GM18907 (cell line): Measurements from ENCODE around the gene TMEM72.
"Not testable (repeated sequence)": the region's sequence is repeated elsewhere in the genome, so short reads cannot be mapped to it uniquely, and the experiment has no call there.

Experiments used
- ATAC-seq: cut with Tn5 transposase; IDR thresholded peaks from one replicate; pipeline ENCODE4 v1.9.1; 2021; ENCODE audit warnings: mild to moderate bottlenecking, moderate library complexity; ENCODE audit not compliant: unreplicated experiment

Gene TMEM72

DNA sequence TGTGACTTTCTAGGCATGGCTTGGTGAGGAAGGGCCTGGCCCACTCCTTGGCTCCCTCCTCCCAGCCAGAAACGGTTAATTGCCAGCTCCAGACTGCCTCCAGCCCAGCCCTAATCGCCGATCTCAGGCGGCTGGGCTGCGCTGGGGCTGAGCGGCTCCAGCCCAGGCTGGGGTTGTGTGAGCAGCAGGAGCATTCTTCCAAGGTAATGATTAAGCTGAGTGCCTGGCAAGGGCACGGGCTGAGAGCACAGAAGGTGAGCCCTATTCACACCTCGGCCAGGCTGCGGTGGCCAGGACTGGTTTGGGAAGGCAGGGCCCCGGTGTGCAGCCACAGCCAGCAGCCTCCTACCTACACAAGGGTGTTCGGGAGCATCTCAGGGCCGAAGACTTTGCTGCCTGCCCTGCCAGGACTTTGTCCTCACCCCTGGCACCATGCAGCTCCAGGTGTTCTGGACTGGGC, at the start of gene TMEM72:
TMEM72 (plus strand) TSS at position 257 of the 460 bp plus-strand sequence; CDS start at position 433, 176 bp downstream.
- ATAC-seq: no peak

DNA sequence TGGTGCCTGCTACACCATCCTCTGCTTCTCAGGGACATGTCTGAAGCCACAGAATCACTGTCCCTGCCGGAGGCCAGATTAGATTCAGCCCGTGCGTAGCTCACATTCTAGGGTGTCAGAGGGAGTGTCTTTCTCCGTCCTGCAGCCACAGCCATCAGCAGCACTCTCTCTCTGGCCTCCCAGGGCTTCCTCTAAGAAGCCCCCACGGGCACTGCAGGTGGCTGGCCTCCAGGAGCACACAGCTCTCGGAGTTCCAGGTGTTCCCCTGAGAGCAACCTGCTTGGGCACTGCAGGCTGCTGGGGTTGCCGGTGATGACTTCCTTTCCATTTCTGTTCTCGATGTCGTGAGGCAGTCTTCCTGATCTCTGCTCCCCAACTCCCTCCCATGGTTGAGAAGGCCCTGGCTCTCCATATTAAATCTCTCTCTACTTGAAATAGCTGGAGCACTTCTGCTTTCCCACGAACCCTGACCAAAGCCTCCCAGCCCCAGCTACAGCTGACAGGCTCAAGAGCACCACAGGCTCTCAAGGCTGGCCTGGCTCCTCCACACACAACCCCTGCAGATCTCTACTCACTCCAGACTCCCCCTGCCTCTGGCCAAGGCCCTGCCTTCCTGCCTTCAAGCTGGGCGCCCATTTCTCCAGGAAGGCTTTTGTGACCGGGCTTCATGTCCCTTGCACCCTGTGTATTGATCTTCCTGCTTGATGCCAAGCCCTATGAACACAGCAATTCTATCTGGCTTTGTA, 49.0 kb upstream of the TMEM72 start:
- ATAC-seq: no peak

DNA sequence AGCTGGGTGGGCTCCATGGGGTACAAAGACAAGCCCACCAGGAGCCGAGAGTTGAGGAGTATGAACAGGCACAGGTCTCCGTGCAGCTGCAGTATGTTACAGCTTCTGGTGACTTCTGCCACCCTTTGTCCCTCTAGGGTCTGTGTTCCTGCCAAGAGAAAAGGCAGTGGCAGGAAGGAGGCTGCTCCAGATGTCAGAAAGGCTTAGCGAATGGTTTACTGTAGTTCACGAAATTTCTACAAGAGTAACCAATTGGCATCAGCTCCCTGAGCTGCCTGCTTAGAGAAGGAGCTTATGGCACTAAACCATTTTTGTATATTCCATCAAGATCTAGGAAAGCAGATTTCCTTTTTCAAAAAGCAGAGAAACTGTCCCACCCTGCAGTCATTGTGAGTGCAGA, 48.2 kb upstream of the TMEM72 start:
- ATAC-seq: no peak

DNA sequence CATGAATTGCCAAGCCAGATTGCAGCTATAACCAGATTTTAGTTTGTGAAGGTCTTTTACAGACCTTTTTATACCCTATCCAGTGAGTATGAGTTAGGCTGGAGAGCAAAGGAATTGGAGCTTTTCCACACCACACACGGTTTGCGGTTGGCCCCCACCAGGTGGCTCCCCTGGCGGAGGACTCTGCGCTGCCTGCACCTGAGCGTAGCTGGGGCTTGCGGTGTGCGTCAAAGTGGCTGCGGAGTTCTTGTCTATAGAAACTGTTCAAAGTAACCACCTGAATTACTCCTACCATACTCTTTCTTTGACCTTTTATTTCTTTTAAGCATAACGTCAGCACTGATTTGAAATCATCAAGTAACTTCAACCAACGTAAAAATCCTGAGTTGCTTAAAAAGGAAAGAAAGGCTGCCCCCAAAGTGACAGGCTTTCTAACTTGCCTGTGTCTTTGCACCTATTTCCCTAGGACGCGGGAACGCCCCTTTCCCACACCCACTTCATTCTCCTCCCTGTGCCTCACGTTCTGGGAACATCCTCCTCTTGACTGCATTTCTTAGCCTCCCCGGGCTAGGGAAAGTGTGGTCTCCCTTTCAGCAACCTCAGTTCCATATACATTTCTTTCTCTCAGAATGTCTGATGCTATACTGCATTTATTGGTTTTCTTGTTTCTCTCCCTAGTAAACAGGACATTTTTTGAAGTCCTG, 47.6 kb upstream of the TMEM72 start:
- ATAC-seq: no peak

DNA sequence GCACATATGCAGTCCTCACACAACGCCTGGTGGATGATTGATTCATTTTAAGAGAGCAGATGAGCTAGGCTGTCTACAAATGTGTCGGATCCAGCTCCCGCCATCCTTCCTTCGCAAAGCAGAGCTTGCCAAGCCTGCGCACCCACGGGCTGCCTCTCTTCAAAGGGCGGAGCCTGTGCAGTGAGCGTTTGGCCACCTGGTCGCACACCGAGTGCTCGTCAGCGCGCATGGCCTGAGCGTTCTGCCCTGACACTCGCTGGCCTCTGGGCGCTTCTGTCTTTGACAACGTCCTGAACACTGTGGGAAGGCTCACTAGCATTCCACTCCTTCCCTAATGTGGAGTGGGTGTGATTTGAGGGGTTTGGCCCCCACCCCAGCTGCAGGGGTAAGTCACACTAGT, 47.1 kb upstream of the TMEM72 start:
- no peak for ATAC-seq

DNA sequence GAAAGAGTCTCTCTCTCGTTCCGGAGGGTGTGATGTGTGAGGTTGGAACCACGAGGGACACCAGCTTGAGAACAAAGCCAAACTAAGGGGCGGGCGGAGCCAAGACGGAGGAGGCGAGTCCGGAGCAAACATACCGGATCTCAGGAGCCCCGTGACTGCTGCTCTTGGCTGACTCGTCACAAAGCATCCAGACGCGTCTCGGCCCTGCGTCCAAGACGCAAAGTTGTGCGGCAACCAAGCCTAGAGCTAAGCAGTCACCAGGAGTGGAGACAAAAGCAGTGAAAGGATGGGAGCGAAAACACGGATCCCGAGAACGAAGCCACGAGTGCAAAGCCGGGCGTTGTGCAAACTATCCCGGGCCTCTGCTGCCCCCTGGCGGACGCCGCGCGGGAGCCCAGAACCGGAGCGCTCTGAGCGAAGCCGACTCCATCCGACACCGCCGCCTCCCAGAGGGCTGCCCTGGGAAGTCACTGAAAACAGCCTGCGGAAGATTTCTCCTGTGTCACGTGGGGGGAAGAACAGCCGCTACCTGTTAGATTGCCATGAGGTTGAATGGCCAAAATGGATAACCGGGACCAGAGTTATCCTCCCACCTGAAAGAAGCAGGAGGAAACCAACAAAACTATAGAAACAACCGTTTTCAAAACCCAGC, 46.4 kb upstream of the TMEM72 start:
- ATAC-seq: peak; percentile 92

DNA sequence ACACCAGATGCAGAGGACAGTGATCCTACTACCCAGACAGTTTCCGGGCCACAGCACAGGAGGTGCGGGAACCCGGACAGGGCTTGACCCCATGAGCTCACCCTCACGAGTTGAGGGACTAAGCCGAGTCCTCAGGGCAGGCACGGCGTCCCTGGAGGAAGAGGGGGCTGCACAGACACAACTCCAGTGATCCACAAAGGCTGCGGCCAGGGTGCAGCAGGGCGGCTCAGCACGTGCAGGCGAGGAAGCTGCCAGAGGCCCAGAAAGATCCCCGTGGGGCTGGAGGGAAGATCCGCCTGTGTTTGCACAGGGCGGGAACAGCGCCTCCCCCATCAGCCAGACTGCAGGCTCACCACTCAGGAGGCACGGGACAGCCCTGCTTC, 45.9 kb upstream of the TMEM72 start:
- no peak for ATAC-seq

DNA sequence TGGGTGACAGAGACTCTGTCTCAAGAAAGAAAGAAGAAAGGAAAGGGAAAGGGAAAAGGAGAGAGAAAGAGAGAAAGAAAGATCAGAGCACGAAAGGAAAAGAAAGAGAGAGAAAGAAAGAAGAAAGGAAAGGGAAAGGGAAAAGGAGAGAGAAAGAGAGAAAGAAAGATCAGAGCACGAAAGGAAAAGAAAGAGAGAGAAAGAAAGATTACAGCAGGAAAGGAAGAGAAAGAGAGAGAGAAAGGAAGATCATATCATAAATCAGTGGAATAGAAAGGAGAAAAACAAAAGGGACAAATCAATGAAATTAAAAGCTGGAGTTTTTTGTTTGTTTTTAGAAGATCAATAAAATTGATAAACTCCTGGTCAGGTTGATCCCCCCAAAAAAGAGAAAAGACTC, 44.8 kb upstream of the TMEM72 start:
- ATAC-seq: not testable (repeated sequence)

DNA sequence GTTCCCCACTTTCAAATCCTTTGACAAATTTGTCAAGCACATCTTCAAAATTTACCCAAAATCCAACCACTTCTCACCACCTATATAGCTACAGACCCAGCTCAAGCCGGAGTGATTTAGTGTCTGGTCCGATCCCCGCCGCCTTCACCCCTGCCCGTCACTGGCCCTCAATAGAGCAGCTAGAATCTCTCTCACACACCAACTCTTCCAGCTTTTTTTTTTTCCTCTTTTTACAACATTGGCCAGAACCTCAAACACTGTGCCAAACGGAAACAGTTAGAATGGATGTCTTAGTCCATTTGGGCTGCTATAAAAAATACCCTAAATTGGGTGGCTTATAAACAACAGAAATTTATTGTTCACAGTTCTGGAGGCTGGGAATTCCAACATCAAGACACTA, 41.1 kb upstream of the TMEM72 start:
- no peak for ATAC-seq

DNA sequence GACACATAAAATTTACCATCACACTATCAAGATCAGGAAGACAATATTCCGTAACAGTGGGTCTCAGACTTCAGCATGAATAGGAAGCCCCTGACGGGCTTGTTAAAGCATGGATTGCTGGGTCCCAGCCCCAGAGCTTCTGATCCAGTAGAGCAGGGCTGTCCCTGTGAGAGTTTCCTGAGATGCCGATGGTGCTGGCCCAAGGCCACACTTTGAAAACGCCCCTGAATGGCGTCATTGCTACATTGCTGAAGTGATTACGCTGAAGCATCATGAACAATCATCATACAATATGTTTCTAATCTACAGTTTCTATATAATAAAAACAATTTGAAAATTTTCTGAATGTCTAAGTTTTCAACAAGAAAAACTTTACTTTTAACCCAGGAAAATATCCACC, 38.0 kb upstream of the TMEM72 start:
- ATAC-seq: no peak

DNA sequence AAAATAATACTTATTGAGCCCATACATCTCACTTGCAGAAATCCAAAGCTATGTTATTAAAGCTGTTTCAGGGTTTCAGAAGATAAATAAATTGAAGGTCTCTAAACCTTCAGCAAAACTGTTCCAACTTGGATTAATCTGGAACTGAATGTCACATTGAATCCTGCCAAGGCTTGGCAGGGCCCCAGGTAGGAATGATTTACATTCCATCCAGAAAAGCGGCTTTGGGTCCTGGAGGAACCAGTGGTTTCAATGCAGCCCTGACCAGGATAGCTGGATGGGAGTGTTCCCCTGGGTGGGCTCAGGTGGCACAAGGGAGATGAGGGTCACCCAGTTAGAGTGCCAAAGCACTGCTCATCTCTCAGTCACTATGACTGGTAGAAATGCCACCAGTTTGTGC, 37.0 kb upstream of the TMEM72 start:
- no peak for ATAC-seq

DNA sequence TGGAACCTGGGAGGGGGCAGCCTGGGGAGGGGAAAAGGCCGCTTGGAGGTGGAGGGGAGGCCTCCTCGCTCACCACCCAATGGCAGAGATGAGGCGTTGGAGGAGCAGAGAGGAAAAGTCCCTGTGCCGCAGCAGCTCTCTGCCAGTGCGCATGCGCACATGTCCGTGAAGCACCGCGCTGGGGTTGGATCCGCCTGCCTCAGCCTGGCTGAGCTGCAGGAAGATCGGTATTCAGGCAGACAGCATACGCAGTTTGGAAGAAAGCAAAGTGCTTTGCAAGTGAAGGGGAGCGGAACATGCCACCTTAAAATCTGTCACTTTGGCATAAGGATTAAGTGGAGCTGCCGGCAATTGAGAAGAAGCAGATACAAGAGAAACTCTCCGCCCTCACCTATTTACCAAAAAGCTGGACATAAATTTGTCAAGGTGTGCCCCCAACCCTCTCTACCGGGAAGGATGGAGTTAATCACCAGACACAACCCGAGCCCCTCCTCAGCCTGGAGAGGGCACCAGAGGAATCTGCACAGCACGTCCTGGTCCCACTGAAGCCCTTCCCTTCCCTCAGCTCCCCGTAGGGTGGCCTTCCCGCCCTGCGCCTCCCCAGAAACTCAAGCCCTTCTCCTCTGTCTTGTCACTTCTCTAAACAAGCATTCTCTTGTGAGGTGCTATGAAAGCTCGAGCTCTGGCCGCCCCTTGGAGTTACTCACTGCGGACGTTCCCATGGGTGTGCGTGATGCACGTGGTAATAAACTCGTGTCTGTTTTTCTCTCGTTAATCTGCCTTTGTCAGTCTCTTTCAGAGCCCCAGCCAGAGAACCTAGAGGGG, 32.2 kb upstream of the TMEM72 start:
- peak; percentile 86 for ATAC-seq

DNA sequence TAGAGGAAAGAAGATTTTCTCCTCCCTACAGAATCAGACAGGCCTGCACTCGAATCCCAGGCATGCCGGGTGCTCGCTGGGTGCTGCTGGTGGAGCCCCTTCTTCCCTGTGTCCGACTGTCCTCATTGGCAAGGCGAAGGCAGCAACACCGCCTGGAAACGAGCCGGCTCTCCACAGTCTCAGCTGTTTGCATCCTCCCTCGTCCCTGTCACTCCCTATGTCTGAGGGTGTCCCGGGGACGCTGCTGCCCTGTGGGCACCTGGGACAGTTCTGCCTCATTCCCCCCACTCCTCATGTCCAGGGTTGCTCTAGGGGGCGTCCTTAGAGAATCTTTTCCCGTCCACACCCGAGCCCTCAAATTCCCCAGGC, 31.6 kb upstream of the TMEM72 start:
- ATAC-seq: no peak

DNA sequence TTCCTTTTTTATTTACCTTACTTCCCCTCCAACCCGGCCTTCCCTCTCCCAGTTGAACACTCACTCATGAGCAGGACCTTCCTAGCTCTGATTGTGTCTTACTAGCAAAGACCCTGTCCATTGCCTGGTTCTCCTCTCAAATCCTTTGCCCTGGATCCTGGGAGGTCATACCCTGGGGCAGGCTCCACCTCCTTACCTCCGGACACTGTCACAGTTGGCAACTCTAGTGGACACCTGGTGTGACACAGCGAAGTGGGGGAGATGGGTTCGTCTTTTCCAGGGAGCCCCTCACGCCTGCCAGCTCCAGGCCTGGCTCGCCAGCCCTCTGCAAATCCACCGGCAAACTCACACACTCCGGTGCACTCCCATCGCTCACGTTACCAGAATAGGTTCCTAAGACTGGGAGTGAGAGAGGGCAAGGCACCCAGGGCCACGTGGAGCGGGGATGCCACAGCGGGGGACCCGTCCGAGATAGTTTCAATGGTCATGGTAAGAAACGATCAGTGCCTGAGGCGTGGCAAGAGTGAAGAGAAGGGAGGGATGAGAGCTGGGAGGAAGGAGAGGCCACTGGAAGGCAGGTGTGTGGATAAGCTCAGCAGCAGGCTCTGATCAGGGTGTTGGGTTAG, 30.9 kb upstream of the TMEM72 start:
- no peak for ATAC-seq

DNA sequence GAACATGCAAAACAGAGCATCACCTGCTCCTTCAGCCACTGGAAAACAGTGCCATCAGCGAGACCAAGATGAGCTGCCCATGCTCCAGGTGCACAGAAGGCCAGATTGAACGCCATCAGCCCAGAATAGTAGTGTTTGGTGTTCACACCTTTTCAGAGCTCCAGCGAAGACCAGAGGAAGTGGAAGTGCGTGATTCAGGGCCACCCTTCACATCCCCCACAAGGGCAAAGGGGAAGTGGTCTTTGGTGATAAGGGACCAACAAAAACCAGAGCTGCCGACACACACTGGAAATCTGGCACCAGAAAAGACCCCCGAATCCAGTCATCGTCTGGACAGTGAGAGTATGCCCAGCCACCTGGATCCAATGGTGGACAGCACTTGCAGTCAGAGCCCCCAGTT, 29.5 kb upstream of the TMEM72 start:
- no peak for ATAC-seq

DNA sequence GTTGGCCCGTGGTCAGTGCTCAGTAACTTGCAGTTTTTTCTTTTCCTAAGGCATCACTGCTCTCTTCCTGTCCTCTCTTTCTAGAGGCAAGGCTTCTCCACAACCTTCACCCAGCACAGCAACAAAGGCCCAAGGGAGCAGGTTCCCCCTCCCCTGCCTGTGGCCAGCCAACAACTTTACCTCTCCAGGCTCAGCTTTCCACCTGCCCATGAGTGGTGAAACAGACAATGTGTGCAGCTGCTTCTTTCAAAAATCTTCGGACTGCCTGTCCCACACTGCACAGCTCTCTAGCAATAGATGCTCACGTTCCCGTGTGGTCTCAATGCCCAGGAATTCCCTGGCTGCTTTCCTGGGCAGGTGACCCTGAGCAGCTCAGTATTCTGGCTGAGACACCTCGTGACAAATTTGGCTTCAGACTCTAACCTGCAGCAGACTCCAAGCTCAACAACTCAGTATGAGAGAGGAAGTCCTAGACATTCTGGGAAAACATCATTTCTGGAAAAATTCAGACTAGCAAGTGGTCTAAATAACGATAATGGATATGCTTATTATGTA, 28.9 kb upstream of the TMEM72 start:
- no peak for ATAC-seq

DNA sequence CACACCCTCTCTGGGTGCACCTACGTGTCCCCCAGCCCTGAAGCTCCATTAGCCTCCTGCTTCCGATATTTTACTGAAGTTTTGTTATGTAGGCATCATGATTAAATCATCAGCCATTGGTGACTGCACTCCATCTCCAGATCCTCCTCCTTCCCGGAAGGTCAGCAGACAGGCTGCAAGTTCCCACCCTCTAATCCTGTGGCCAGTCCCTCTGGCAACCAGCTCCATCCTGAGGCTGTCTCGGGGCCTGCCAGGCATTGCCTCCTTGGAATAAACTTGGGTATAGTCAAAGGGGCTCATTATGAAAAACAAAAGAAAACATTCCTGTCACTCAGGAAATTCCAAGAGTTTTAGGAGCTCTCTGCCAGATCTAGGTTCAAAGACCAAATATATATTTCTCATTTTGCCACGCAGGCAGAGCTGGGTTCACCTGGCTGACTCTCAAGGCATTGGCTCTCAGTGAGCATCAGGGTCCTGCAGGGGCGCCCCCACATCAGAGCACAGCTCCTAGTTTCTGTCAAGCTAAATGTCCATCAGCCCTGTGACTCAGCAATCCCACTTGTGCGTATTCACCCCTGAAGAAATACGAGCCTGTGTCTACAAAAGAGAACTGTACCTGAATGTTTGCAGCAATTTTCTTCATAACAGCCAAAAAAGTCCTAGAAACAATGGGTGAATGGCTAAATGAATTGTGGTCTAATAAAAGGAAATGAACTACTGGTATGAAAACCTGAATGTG, 27.4 kb upstream of the TMEM72 start:
- ATAC-seq: no peak

DNA sequence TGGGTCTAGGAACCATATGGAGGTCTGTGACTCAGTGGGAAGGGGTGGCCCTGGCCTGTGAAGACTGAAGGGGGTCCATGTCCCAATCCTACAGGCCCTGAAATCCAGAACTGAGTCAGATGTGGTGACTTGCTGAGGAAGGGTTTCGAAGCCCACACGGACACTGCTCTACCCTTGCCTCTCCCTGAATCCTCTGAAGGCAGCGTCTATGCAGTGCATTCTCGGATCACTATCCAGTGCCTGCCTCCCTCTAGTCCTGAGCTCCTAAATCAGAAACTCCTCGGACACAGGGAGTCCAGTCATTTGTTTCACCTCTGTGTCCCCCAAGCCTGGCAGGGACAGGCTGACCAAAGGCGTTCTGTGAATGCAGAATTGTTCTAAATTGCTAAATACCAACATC, 25.4 kb upstream of the TMEM72 start:
- no peak for ATAC-seq

DNA sequence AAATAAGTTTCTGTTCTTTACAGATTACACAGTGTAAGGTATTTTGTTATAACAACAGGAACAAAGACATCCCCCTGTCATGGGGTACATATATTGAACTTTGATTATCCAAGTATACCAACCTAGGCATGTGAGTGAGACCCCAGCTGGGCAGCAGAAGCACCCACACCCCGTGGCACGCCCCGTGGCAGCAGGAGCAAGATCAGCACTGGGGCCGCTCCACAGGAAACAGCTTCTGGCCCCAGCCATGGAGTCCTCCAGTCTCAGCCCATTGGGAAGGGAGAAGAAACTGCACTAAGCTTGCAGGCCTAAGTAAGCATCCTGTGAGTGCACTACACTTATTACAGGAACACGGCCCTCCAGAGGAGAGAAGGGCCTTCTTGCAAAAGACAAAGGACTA, 24.2 kb upstream of the TMEM72 start:
- no peak for ATAC-seq

DNA sequence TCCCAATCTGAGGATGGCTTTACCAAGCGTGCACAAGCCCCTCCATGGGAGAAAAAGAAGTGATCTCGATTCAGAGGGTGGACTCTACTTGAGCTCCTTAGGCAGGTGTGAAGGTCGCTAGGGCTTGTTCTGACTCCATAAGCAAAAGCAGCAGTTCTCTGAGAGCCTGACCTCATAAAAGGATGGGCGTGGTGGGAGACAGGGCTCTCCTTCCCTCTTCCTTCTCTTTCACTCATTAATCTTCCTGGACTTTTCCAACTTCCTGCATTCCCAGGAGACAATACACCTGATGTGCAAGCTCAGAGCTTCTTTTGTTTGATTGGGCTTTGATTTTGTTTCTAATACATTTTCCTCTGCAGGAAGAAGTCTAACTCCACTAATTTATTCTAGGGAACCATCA, 22.3 kb upstream of the TMEM72 start:
- no peak for ATAC-seq
